ENCODE results near the gene RPUSD1. TPM values are rescaled to one million over a fixed set of nuclear protein-coding genes. Genes with fewer than 3 reads are reported as not detected.

Gene RPUSD1, protein sequence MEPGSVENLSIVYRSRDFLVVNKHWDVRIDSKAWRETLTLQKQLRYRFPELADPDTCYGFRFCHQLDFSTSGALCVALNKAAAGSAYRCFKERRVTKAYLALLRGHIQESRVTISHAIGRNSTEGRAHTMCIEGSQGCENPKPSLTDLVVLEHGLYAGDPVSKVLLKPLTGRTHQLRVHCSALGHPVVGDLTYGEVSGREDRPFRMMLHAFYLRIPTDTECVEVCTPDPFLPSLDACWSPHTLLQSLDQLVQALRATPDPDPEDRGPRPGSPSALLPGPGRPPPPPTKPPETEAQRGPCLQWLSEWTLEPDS
- 10 to 100 TPM; 22.2 to 23.1 TPM for total RNA-seq

GRCh38 chr16:787978-788398 lies at the start of gene RPUSD1:
Gene RPUSD1, minus strand, starts transcription at chr16:788381. Its CDS starts 644 bp downstream, at chr16:787737.

DNA sequence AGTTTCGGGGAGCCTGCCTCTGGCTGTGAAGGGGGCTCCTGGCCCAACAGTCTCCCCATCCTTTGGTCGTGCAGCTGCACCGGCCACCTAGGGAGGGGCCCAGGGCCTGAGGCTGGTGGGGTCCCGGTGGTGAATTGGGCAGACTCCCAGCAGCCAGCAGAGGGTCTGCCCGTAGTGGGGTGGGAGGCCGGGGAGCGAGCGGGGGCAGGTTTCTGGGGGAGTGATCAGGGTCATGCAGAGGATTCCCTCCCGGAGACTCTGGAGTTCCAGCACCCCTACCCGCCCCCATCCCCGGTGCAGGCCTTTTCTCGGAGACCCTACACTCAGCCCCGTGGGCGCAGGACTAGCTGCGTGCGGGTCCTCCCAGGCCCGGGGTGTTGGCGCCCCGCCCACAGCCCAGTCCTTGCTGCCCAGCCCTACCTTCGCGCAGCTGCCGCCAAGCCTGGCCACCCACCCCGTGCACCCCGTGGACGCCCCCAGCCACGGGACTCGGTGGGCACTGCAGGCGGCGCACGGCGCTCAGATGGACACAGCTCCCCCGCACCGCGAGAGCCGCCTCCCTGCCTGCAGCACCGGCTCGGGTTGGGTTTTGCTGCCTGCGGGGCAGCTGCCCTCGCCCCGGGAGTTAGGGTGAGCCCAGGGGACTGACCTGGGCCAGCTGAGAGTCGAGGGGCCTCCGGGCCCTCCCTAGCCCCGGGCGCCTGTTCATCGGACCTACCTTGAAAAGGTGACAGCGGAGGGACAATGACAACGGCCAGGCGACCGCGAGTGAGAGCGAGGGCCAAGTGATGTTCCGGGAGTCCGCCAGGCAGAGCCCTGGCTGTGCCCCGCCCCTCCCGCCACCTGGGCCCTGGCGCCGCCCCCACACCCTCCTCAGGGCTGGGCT lies 12.0 kb upstream of the RPUSD1 start, which contains the start of gene GNG13:
Gene GNG13 (minus strand): TSS at position 787 of the 886 bp plus-strand sequence. CDS start 1,657 bp downstream, outside the sequence.

GRCh38 chr16:788399-789126 lies 382 bp upstream of the RPUSD1 start, which contains the start of gene CHTF18:
Gene CHTF18, plus strand, starts transcription at chr16:788620. Its CDS starts 65 bp downstream, at chr16:788685.

DNA sequence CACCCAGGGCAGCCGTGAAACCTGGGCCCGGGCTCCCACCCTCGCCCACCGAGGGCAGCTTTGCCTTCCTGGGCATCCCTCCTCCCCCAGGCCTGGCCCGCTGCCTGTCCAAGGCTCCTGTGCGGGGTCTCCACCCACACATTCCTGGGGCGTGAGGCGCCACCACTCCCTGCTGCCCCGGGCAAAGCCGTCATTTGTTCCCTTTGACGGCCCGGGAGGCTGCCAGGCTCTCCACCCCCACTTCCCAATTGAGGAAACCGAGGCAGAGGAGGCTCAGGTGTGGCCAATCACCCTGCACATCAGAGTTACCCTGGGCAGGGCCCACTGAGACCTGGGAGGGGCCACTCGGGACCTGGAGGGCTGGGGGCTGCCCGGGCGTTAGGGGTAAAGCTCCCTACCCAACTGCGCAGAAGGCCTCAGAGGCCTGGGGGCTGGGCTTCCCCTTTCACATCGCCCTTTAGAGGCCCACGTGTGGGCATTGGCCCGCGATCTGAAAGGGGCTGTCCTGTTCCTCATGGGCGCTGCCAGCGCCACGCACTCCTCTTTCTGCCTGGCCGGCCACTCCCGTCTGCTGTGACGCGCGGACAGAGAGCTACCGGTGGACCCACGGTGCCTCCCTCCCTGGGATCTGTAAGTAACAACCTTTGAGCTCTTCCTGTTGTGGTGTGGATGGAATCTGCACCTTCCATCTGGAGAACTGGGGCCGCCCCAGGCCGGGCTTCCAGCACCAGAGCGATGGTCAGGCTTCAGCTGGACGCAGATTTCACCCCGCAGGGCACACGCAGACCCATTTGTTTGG lies 27.4 kb downstream of the RPUSD1 start, which contains the start of gene MSLN:
Gene MSLN (plus strand): TSS at position 190 of the 799 bp plus-strand sequence. CDS start 1,947 bp downstream, outside the sequence.

DNA sequence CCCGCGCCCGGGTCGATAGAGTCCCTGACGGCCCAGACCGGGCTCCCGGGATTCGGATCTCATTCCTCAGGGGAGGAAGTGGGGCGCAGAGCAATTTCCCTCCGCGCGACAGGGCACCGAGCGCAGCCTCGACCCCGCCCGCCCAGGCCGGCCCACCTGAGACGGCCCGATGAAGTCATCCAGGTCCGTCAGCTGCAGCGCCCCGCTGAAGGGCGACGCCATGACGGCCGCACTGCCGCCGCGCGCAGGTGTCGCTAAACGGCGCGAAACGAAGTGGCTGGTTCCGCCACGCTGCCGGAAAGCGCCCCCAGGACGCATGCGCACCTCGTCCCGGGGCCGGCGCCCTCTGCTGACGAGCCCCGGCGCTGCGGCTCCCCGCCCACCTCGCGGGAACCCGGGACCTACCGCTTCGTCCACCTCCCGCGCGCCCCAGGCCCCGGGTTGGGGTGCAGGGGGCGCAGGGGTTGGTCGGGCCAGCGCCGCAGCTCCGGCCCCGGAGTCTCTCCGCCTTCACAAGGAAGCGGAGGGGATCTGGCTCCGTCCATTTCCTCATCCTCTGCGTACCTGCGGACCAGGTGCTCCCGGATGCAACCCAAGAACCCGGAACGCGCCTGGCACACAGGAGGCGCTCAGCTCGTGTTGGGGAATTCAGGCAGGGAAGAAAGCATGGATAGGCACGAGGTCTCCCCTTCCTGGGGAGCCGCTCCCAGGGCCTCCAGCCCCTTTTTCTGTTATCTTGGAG lies 47.2 kb downstream of the RPUSD1 start, which contains the start of gene CIAO3:
Gene CIAO3 (minus strand): TSS at position 234 of the 742 bp plus-strand sequence. CDS start 12 bp downstream, at position 222.

Small RNA genes within 50 kb of the gene (microRNA-seq; reads per million reads assigned to microRNA genes)
- not detected for gene MIR662 (ENCODE audit: borderline microRNAs expressed, borderline replicate concordance)

Other genes with a start within 250 kb of the RPUSD1 start
- not detected for gene PRR35, start 228.0 kb downstream of the RPUSD1 start, total RNA-seq
- gene NHLRC4, start 221.4 kb downstream of the RPUSD1 start, total RNA-seq = 1 to 10 TPM; 4.6 to 4.7 TPM
- 10 to 100 TPM; 32.9 to 36.8 TPM for gene PIGQ, start 218.4 kb downstream of the RPUSD1 start, total RNA-seq
- 10 to 100 TPM; 12.7 to 14.1 TPM for gene RAB40C, start 198.3 kb downstream of the RPUSD1 start, total RNA-seq
- under 1 TPM; 0.33 to 0.36 TPM for gene WFIKKN1, start 157.4 kb downstream of the RPUSD1 start, total RNA-seq
- 10 to 100 TPM; 70.0 to 70.7 TPM for gene METTL26, start 152.1 kb downstream of the RPUSD1 start, total RNA-seq
- gene MCRIP2, start 146.6 kb downstream of the RPUSD1 start, total RNA-seq = 10 to 100 TPM; 28.9 to 31.2 TPM
- 10 to 100 TPM; 63.2 to 67.3 TPM for gene WDR90, start 139.0 kb downstream of the RPUSD1 start, total RNA-seq
- gene RHOT2, start 120.2 kb downstream of the RPUSD1 start, total RNA-seq = 100 to 1,000 TPM; 126 to 134 TPM
- gene RHBDL1, start 112.7 kb downstream of the RPUSD1 start, total RNA-seq = 1 to 10 TPM; 1.3 to 1.6 TPM
- 10 to 100 TPM; 61.4 to 61.7 TPM for gene STUB1, start 108.0 kb downstream of the RPUSD1 start, total RNA-seq
- 10 to 100 TPM; 30.3 to 31.4 TPM for gene JMJD8, start 104.0 kb downstream of the RPUSD1 start, total RNA-seq
- gene WDR24, start 98.0 kb downstream of the RPUSD1 start, total RNA-seq = 10 to 100 TPM; 15.2 to 16.1 TPM
- 10 to 100 TPM; 21.2 to 21.5 TPM for gene FBXL16, start 82.6 kb downstream of the RPUSD1 start, total RNA-seq
- 1 to 10 TPM; 5.5 TPM for gene METRN, start 73.3 kb downstream of the RPUSD1 start, total RNA-seq
- gene ANTKMT, start 67.2 kb downstream of the RPUSD1 start, total RNA-seq = 10 to 100 TPM in 1 of 2 experiments, 1 to 10 TPM in 1; 9.7 to 10.8 TPM
- 1 to 10 TPM; 1.6 to 2.1 TPM for gene CCDC78, start 61.9 kb downstream of the RPUSD1 start, total RNA-seq
- gene HAGHL, start 61.3 kb downstream of the RPUSD1 start, total RNA-seq = 1 to 10 TPM; 5.2 to 7.6 TPM
- gene CIAO3, start 47.4 kb downstream of the RPUSD1 start, total RNA-seq = 10 to 100 TPM; 30.8 to 33.1 TPM
- not detected for gene MSLN, start 27.6 kb downstream of the RPUSD1 start, total RNA-seq
- gene CHTF18, start 239 bp upstream of the RPUSD1 start, total RNA-seq = 10 to 100 TPM; 67.0 to 72.2 TPM
- gene GNG13, start 12.4 kb upstream of the RPUSD1 start, total RNA-seq = not detected
- 10 to 100 TPM; 23.6 to 27.0 TPM for gene LMF1, start 182.6 kb upstream of the RPUSD1 start, total RNA-seq
- gene SOX8, start 193.4 kb upstream of the RPUSD1 start, total RNA-seq = under 1 TPM in 1 of 2 experiments, not detected in 1; 0.08 TPM

Data from activated naive CD4-positive, alpha-beta T cell treated with anti-CD3 and anti-CD28 coated beads, Interleukin-2, amount 10 ng/mL, durations not matched to agents 5 hours and 36 hours (primary cell).